AG09309 (cell line): ENCODE results near the gene KRT72.

Experiments used
- DNase-seq: peaks from one replicate; pipeline ENCODE4 v3.0.0-alpha.2; 2010; ENCODE audit warnings: low read depth
- H3K4me3 ChIP-seq: 2 replicates; pipeline ENCODE4 v1.5.1; 2011; ENCODE audit warnings: mild to moderate bottlenecking, low read depth, low read length, moderate library complexity; ENCODE audit not compliant: control insufficient read depth
- TF ChIP-seq, protein P1 (sequence below): IDR thresholded peaks from 2 replicates; pipeline ENCODE4 v1.5.1; 2011; ENCODE audit warnings: mild to moderate bottlenecking, low read depth, low read length, inconsistent platforms; ENCODE audit not compliant: insufficient read depth, control insufficient read depth; ENCODE audit errors: missing control alignments

Gene KRT72

DNA sequence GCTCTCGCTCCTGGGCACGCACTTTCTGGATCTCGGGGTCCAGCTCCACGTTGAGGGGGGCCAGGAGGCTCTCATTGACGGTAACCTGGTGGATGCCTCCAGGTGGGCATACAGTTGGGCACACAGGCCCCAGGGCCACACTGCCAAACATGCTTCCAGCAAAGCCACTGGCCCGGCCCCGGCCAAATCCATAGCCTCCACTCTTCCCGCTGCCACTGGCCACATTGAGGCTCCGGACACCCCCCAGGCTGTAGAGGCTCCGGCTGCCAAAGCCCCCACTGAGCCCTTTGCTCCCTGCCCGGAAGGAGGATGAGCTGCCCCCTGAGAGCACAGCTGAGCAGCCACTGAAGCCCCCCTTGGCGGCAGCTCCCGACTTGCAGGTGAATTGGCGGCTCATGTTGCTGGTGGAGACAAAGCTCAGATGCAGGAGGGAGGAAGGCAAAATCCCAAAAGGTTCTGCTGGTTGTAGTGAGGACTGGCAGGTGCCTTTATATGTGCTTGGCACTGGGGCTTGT, 48.5 kb downstream of the KRT72 start, which contains the start of gene KRT71:
Gene KRT71 (minus strand): TSS at position 465 of the 515 bp plus-strand sequence. CDS start 68 bp downstream, at position 397.
- no peak for DNase-seq

DNA sequence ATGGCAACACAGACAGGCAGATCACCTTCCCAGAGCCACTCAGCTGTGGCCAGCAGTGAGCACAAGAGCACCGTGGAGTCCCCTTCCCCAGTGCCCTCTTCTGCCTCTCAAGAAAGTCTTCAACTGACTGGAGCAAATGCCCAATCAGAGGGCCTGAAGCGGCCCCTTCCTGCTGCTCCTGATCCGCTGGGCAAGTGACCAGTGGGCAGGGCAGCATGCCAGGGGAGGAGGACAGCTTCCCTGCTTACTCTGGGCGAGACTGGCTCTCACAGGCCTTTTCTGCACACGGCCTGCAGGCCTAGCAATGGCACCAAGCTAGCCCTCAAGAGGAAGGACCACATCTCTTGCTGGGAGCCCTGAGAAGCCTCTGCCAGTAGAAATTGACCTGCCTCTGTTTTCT, 49.2 kb downstream of the KRT72 start:
- TF ChIP-seq, protein P1, sequence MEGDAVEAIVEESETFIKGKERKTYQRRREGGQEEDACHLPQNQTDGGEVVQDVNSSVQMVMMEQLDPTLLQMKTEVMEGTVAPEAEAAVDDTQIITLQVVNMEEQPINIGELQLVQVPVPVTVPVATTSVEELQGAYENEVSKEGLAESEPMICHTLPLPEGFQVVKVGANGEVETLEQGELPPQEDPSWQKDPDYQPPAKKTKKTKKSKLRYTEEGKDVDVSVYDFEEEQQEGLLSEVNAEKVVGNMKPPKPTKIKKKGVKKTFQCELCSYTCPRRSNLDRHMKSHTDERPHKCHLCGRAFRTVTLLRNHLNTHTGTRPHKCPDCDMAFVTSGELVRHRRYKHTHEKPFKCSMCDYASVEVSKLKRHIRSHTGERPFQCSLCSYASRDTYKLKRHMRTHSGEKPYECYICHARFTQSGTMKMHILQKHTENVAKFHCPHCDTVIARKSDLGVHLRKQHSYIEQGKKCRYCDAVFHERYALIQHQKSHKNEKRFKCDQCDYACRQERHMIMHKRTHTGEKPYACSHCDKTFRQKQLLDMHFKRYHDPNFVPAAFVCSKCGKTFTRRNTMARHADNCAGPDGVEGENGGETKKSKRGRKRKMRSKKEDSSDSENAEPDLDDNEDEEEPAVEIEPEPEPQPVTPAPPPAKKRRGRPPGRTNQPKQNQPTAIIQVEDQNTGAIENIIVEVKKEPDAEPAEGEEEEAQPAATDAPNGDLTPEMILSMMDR, result no peak
- no peak for DNase-seq
- no peak overlapping the region for H3K4me3 ChIP-seq

More for the DNA sequence above, 48.5 kb downstream of the KRT72 start, which contains the start of gene KRT71:
- no peak within 1 kb of the TSS for H3K4me3 ChIP-seq
- TF ChIP-seq, protein P1, result no peak

DNA sequence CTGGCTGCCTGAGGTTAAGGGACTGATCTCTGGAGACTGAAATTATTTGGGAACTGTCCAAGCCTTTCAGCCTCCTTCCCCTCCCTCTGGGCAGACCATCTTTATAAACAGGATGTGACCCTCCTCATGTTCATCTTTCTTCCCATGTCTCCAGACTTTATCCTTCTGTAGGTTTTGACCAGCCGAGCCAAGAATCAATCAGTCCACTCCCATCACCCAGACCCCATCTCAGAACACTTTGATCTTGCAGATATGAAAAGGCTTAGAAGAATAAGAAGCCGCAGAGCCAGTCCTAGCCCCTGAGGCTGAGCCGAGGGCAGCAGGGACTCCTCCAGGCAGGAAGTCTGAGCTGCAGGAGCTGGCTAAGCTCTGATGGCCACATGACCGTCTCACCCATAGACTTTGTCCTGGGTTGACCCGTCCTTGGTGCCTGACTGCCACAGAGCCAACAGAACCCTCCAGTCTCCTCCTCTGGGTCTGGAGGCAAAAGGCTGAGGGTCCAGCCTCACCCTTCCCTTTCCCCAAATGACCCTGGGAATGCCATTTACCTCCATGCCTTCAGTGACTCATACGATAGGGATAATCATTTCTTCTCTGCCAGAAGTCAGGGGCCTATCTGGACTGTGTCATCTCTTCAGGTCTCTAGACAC, 49.9 kb downstream of the KRT72 start:
- H3K4me3 ChIP-seq, result no peak overlapping the region
- TF ChIP-seq, protein P1, result no peak
- no peak for DNase-seq

DNA sequence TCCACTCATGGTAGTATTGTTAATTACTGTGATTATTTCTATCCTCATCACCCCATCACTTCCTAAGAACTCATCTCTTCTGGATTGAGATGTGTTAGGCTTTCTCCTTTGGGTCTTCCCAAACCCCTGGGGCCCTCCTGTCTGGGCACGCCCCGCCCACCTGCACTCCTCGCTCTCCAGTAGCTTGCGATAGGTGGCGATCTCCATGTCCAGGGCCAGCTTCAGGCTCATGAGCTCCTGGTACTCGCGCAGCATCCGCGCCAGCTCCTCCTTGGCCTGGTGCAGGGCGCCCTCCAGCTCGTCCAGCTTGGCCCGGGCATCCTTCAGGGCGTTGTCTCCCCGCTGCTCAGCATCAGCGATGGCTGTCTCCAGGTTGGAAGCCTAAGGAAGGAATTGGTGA, 55.1 kb downstream of the KRT72 start:
- TF ChIP-seq, protein P1, result no peak
- DNase-seq, result no peak

DNA sequence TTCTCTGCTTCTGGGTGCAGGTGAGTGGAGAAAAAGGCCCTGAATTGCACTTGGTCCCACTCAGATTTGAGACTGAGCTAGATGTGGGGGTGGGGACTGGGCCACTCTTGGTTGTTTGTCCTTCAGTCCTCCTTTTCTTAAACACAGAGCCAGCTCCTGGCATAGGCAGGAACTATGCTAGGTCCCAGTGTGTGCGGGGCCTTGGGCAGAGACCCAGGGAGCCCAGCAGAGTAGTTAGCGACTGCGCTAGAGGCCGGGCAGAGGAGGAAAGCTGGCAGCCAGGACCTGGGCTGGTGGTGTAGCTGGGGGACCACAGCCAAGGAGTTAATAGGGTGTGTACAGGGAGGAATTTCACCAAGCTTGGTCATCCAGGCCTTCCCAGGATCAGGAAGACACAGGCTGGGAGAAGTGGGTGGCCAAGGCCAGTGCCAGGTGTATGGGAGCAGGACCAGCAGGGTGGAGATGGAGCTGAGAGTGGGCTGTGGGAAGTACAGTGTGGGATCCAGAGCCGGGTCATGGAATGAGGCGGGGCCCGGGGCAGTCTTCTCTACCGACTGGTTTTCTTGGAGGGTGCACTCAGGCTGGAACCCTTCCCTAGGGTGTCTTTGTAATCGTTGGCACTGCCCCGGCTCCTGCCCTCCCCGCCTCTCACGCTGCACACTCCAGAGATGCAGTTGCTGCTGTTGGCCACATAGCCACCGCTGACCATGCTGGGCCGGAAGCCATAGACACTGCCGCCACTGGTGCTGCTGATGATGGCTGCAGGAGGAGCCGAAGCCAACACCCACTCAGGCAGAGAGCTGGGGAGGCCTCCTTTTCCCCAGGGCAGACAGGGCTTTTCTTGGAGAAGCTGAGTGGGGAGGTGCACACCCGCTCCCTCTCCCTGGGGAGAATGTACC, 57.0 kb downstream of the KRT72 start:
- no peak overlapping the region for H3K4me3 ChIP-seq

More for the DNA sequence above, 55.1 kb downstream of the KRT72 start:
- H3K4me3 ChIP-seq, result no peak overlapping the region

DNA sequence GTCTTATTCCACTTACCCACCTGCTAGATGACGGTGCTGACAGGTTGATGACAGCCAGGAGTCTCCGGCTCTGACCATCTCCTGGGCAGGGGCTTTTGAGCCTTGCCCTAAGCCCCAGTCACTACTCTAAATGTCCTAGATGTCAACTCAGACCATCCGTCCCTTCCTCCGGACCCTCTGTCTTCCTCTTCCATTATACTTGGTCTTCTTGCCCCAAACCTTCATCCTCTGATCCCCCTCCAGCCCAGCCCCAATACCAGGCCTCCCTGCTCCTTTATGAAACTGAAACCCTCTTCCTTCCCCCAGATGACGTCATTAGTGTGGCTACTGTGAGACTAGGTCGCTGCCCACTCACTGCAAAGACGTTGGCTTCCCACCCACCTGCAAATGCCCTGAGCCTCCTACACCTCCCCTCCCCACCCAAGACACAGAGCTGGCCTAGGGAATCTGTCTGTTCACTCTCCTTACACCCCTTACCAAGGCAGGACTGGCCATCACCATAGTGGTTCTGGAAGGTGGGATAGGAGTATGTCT, 58.4 kb downstream of the KRT72 start:
- TF ChIP-seq, protein P1, result no peak
- H3K4me3 ChIP-seq, result no peak overlapping the region
- DNase-seq, result no peak

More for the DNA sequence above, 57.0 kb downstream of the KRT72 start:
- TF ChIP-seq, protein P1, result no peak
- no peak for DNase-seq
